Measurements from ENCODE around the gene GADD45G.

GRCh38 chr9:89616411-89616810, 11.6 kb downstream of the GADD45G start:
- TF ChIP-seq, protein P1, sequence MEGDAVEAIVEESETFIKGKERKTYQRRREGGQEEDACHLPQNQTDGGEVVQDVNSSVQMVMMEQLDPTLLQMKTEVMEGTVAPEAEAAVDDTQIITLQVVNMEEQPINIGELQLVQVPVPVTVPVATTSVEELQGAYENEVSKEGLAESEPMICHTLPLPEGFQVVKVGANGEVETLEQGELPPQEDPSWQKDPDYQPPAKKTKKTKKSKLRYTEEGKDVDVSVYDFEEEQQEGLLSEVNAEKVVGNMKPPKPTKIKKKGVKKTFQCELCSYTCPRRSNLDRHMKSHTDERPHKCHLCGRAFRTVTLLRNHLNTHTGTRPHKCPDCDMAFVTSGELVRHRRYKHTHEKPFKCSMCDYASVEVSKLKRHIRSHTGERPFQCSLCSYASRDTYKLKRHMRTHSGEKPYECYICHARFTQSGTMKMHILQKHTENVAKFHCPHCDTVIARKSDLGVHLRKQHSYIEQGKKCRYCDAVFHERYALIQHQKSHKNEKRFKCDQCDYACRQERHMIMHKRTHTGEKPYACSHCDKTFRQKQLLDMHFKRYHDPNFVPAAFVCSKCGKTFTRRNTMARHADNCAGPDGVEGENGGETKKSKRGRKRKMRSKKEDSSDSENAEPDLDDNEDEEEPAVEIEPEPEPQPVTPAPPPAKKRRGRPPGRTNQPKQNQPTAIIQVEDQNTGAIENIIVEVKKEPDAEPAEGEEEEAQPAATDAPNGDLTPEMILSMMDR (IDR thresholded peaks at IDR 0.05) = no peak
- no peak for TF ChIP-seq USF2 (IDR thresholded peaks at IDR 0.05; ENCODE audit: borderline replicate concordance, low read depth, low read length)
- no peak for TF ChIP-seq CHD2 (IDR thresholded peaks at IDR 0.05; ENCODE audit: low read length, partially characterized antibody)
- TF ChIP-seq EP300 (IDR thresholded peaks at IDR 0.05; ENCODE audit: borderline replicate concordance in 1 of 2, low read depth in 1 of 2, low read length in 1 of 2) = no peak
- TF ChIP-seq TAF1 (IDR thresholded peaks at IDR 0.05; ENCODE audit: borderline replicate concordance, low read depth, low read length) = no peak
